SK-N-SH treated with all-trans-retinoic acid at 6 μM for 48 hours (cell line): ENCODE data around the gene TTYH2.

Experiments
- ARNTL ChIP-seq: fragments of 450-650 bp; formaldehyde crosslinking; IDR thresholded peaks from 2 replicates; pipeline ENCODE4 v1.5.0; 2020; ENCODE audit warnings: low read depth, mild to moderate bottlenecking, moderate library complexity, borderline replicate concordance
- CSRNP3 ChIP-seq: fragments of 250-450 bp; sonication (Bioruptor Pico); IDR thresholded peaks from 2 replicates; pipeline ENCODE4 v1.5.1; 2021; ENCODE audit warnings: mild to moderate bottlenecking, moderate library complexity
- PATZ1 ChIP-seq: fragments of 250-450 bp; sonication (Bioruptor Pico); IDR thresholded peaks from 2 replicates; pipeline ENCODE4 v1.8.0; 2020; ENCODE audit warnings: mild to moderate bottlenecking, moderate library complexity, borderline replicate concordance
- POU6F1 ChIP-seq: fragments of 250-450 bp; sonication (Bioruptor Pico); IDR thresholded peaks from 2 replicates; pipeline ENCODE4 v1.8.0; 2021; ENCODE audit warnings: low read depth, mild to moderate bottlenecking, moderate library complexity, borderline replicate concordance
- RARB ChIP-seq: fragments of 250-450 bp; sonication (Bioruptor Pico); IDR thresholded peaks from 2 replicates; pipeline ENCODE4 v1.8.0; 2021; ENCODE audit warnings: mild to moderate bottlenecking, moderate library complexity
- TCF4 ChIP-seq: fragments of 250-450 bp; sonication (Bioruptor Pico); IDR thresholded peaks from 2 replicates; pipeline ENCODE4 v1.8.0; 2021; ENCODE audit warnings: mild to moderate bottlenecking, moderate library complexity, borderline replicate concordance
- TSHZ2 ChIP-seq: fragments of 250-450 bp; sonication (Bioruptor Pico); IDR thresholded peaks from 2 replicates; pipeline ENCODE4 v1.5.0; 2020; ENCODE audit warnings: mild to moderate bottlenecking, moderate library complexity
- ZFP3 ChIP-seq: fragments of 250-450 bp; sonication (Bioruptor Pico); IDR thresholded peaks from 2 replicates; pipeline ENCODE4 v1.5.0; 2020; ENCODE audit warnings: mild to moderate bottlenecking, moderate library complexity
- ZNF8 ChIP-seq: fragments of 450-650 bp; formaldehyde crosslinking; IDR thresholded peaks from 2 replicates; pipeline ENCODE4 v1.5.0; 2020; ENCODE audit warnings: mild to moderate bottlenecking, moderate library complexity

GRCh38 chr17:74251569-74251968, 38.2 kb downstream of the TTYH2 start:
- no peak for TF ChIP-seq RARB (CRISPR knock-in tag)
- no peak for TF ChIP-seq ARNTL (CRISPR knock-in tag)
- TF ChIP-seq TCF4 (CRISPR knock-in tag): no peak
- TF ChIP-seq PATZ1 (CRISPR knock-in tag): no peak
- no peak for TF ChIP-seq TSHZ2 (CRISPR knock-in tag)
- no peak for TF ChIP-seq CSRNP3
- no peak for TF ChIP-seq ZFP3
- no peak for TF ChIP-seq ZNF8 (CRISPR knock-in tag)
- TF ChIP-seq POU6F1 (CRISPR knock-in tag): no peak
